ENCODE data around the gene KLHL29.
A peak's percentile ranks its signal among the peaks of the same experiment; 100 is the strongest.

KLHL29 gene

GRCh38 chr2:23475473-23475872 is 90.5 kb downstream of the KLHL29 start:
- DNase-seq (ENCODE audit: low read depth in 2 of 2) = no peak

GRCh38 chr2:23476786-23477185 is 91.8 kb downstream of the KLHL29 start:
- DNase-seq (ENCODE audit: low read depth in 2 of 2) = no peak

- DNase-seq (ENCODE audit: low read depth in 2 of 2) = no peak
Observed at GRCh38 chr2:23477392-23477791, 92.4 kb downstream of the KLHL29 start.

- DNase-seq (ENCODE audit: low read depth in 2 of 2) = no peak
Observed at GRCh38 chr2:23478087-23478932, 93.3 kb downstream of the KLHL29 start.

- DNase-seq (ENCODE audit: low read depth in 2 of 2) = no peak
Observed at GRCh38 chr2:23478933-23479683, 94.1 kb downstream of the KLHL29 start.

GRCh38 chr2:23480957-23481797 is 96.2 kb downstream of the KLHL29 start:
- no peak for DNase-seq (ENCODE audit: low read depth in 2 of 2)

GRCh38 chr2:23482188-23482587 is 97.2 kb downstream of the KLHL29 start:
- no peak for DNase-seq (ENCODE audit: low read depth in 2 of 2)

GRCh38 chr2:23482607-23483006 is 97.6 kb downstream of the KLHL29 start:
- DNase-seq (ENCODE audit: low read depth in 2 of 2) = no peak

- DNase-seq (ENCODE audit: low read depth in 2 of 2) = no peak
Observed at GRCh38 chr2:23483791-23484190, 98.8 kb downstream of the KLHL29 start.

GRCh38 chr2:23484275-23484674 is 99.3 kb downstream of the KLHL29 start:
- DNase-seq (ENCODE audit: low read depth in 2 of 2) = no peak

- no peak for DNase-seq (ENCODE audit: low read depth in 2 of 2)
Observed at GRCh38 chr2:23484767-23485166, 99.8 kb downstream of the KLHL29 start.

GRCh38 chr2:23485261-23485660 is 100.3 kb downstream of the KLHL29 start:
- DNase-seq (ENCODE audit: low read depth in 2 of 2) = no peak

- no peak for DNase-seq (ENCODE audit: low read depth in 2 of 2)
Observed at GRCh38 chr2:23485841-23486683, 101.1 kb downstream of the KLHL29 start.

GRCh38 chr2:23486684-23487075 is 101.7 kb downstream of the KLHL29 start:
- no peak for DNase-seq (ENCODE audit: low read depth in 2 of 2)

GRCh38 chr2:23487735-23488492 is 102.9 kb downstream of the KLHL29 start:
- no peak for DNase-seq (ENCODE audit: low read depth in 2 of 2)

- DNase-seq (ENCODE audit: low read depth in 2 of 2) = no peak
Observed at GRCh38 chr2:23488584-23488983, 103.6 kb downstream of the KLHL29 start.

- DNase-seq (ENCODE audit: low read depth in 2 of 2) = peak in 1 of 2 experiments; percentile 22
Observed at GRCh38 chr2:23489471-23490322, 104.7 kb downstream of the KLHL29 start.

- no peak for DNase-seq (ENCODE audit: low read depth in 2 of 2)
Observed at GRCh38 chr2:23491591-23492336, 106.8 kb downstream of the KLHL29 start.

GRCh38 chr2:23492337-23492675 is 107.3 kb downstream of the KLHL29 start:
- no peak for DNase-seq (ENCODE audit: low read depth in 2 of 2)

Measured in stimulated activated CD4-positive, alpha-beta T cell treated with anti-CD3 and anti-CD28 coated beads, Interleukin-12 subunit alpha, Interleukin-12 subunit beta, amount 100 ng/mL, for 24 hours (primary cell).